GM18909 (cell line): ENCODE results near the gene TAF6L.
"Not testable (repeated sequence)": the region's sequence is repeated elsewhere in the genome, so short reads cannot be mapped to it uniquely, and the experiment has no call there.

Source experiments
- ATAC-seq: cut with Tn5 transposase; IDR thresholded peaks from one replicate; pipeline ENCODE4 v1.9.1; 2021; ENCODE audit warnings: mild to moderate bottlenecking; ENCODE audit not compliant: unreplicated experiment, poor library complexity

TAF6L gene

DNA sequence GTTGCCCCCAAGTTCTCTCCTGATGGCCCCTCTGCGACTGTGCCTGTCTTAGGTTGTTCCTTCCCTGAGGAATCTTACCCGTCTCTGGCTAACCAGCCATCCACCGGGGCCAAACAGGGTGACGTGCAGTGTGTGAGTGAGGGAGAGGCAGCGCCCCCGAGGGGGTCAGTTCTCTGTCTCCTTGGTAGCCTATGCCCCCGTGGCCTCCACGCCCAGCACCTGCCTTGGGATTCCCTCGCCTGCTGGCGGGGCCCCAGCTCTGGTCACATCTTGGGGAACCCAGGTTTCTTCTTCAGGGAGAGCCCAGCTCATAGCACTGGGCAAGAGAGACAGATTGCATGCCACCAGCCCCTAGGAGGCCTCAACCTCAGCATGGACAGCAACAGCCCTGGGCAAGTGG is 28.3 kb downstream of the TAF6L start:
- no peak for ATAC-seq

DNA sequence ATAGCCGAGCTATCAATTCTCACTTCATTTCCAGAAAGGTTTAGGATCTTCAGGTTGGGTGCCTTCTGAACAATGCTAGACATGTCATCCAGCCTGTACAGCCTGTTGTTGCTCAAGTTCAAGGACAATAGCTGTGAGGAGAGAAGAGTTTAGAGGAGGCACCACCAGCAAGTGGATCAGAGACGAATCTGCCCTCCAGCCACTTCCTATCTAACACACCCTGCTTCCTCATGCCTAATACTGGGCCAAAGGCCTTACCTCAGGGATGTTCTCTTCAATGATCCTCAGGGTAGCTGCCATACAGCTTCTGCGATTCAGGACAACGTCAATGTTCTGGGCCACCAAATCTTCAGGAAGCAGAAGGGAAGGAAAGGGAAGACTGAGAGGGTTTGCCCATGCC is 29.9 kb downstream of the TAF6L start:
- ATAC-seq: no peak

DNA sequence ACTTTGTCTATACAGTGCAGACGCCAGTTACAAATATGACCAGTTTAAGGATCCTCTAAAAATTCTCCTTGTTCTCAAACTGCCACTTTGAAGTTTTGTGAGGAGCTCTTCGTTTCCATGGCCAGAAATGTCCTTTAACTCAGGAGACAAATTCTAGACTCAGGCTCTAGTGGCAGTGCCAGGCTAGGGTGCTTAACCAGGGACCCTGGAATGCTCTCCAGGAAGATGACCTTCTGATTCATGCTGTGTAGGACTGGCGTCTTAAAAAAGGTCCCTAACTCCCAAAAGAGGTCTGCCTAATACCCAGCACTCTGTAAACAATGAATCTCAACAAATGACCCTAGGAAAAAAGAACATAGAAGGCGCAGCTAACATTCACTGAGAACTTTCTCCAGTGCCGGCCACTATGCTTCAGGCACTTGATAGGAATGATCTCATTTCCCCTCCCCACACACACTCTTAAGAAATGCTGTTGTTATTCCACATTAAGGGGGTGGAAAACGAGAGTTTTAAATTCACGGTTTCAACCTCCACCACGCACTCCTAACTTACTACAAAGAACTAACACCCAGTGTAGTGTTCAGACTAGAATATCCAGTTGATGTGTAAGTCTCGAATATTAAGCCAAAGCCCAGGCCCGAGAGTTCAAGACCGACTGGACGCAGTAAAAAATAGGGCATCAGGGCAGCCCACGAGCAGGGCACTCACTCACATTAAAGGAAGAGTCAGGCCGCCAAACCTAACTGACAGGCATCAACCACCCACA is 33.3 kb downstream of the TAF6L start:
- peak; percentile 3 for ATAC-seq

DNA sequence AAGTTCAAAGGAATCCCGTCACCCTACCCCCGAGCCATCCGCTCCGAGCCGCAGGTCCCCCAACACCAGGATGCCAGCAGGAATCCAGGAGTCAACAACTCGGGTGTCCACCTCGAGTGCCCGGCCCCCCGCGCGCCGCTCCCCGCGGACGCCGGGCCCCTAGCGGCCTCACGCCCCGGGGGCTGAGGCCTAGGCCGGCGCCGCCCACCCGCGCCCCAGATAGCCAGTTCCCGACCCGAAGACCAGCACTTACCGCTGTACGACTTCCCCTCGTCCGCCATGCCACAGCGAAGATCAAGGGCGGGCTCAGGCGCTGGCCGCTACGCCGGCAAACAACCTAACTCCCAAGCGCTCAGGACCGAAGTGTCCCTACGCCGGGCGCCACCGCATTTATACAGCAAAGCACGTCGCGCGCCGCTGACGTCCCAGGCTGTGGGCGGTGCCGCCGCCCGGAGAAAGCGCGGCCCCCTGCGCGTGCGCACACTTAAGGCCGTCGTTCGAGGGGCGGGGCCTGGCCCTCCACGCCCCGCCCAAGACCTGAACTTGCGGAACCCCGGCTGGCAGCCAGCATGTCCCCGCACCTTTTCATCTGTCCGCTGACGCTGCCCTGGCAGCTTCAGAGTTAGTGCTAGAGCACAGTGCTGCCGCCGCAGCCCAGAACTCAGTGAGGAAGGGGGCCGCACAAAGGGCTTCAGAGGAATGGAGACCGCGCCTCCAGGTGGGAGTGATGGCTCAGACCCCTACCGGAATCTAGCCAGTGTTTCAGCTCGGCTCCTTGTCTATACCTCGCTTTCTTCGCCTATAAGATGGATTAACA is 34.1 kb downstream of the TAF6L start, which contains the start of gene NXF1:
Gene NXF1 (minus strand): TSS at position 365 of the 817 bp plus-strand sequence. CDS start 84 bp downstream, at position 281.
- peak; percentile 83 for ATAC-seq

DNA sequence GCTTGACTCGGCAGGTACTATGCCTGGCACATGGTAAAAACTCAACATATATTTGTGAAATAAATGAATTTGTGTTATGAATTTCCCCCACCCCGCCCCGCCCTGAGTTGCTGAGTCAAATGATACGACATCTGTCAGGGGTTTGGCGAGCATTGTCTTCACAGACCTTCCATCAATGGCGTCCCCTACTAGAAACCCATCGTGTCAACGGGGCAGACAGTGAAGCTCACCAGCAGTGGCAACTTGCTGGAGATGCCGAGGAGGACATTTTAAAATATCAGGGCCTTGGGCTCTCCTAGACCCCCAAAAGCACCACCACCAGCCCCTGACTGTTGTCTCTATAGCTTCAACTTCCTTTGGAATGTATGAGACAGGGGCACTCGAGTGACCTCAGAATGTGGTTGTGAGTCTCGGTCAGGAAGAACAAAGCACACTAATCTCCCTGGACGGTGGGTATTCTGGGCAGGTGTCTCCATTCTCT is 34.8 kb downstream of the TAF6L start:
- no peak for ATAC-seq

DNA sequence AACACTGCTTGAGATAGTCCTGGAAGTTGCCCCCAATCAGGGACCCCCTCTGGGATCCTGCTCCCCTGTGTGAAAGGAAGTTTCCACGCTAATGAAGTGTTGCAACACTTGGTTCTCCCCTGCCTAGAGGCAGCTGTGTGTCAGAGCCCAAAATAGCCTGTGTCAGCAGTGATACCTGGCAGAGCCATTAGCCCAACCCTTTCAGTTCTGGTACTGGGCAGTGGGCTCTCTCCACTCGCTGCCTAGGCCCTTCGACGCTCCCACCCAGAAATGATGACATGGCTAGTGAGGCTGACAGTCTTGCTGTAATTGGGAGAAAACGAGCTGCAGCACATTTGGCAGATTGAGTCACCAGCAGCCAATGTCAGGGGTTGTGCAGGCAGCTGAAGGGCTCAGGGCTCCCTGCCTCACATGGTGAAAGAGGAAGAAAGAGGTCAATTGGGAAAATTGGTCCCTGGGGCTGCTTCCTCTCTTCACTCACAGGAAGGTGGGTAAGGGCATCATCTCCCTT is 35.5 kb downstream of the TAF6L start:
- ATAC-seq: no peak

DNA sequence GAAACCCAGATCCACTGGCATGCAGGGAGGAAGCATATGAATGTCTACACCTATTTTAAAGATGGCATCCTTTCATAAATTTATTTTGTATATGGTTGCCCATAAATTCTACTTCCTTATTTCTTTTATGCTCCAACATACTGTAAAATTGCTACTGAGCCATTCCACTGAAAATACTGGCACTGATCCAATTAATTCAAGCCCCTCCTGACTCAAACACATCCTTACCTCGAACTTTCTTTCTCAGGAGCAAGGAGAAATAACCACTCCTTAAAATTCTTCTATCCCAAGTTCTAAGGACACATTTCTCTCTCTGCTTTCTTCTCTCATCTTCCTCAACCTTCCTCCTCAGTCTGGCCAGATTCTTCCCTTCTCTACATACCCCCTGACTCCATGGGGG is 39.6 kb downstream of the TAF6L start:
- no peak for ATAC-seq

DNA sequence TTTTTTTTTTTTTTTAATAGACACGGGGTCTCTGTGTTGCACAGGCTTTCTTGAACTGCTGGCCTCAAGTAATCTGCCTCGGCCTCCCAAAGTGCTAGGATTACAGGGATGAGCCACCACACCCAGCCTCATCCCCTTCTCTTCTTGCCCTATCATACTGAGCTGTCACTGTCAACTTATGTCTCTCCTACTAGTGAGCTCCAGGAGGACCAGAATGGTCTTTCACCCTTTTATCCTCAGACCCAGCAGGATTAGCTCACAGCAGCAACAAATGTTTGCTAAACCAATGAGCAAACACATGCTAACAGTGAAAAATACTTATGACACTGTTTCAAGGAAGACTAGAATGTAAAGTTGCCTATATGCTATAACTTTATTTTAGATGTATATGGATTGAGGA is 40.5 kb downstream of the TAF6L start:
- ATAC-seq: no peak

DNA sequence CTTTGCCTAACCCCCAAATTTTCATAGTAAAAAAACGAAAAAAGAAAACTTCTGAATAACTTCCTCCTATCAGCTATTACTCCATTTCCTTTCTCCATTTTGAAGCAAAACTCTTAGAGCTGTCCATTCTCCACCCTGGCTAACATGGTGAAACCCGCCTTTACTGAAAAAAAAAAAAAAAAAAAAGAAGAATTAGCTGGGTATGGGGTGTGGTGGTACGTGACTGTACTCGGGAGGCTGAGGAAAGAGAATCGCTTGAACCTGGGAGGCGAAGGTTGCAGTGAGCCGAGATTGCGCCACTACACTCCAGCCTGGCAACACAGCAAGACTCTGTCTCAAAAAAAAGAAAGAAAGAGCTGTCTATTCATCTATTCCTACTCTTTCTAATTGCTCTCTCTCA is 45.4 kb downstream of the TAF6L start:
- no peak for ATAC-seq

DNA sequence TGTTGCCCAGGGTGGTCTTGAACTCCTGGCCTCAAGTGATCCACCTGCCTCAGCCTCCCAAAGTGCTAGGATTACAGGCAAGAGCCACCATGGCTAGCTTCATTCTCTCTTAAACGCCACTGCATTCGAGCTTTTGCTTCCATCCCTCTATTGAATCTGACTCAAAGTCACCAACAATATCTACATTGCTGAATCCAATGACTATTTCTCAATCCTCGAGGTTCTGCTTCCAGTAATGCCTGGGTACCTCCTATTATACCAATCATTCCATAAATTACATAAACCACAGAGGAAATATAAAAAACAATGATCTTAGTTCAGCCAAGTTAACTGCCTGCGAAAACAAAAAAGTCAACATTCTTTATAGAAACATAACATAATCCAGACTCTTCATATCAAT is 45.9 kb downstream of the TAF6L start:
- no peak for ATAC-seq

DNA sequence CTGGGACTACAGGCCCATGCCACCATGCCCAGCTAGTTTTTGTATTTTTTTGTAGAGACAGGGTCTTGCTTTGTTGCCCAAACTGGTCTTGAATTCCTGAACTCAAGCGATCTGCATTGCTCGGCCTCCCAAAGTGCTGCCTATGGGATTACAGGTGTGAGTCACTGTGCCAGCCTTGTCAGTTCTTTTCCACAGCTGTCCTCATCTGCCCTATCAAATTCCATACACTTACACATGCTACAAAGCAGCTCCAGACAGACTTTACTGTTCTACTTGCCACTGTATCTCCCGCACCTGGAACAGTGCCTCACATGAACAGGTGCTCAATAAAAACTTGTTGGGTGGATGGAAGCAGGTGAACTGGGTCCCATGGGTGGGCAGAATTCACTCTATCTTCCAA is 52.5 kb downstream of the TAF6L start:
- no peak for ATAC-seq

DNA sequence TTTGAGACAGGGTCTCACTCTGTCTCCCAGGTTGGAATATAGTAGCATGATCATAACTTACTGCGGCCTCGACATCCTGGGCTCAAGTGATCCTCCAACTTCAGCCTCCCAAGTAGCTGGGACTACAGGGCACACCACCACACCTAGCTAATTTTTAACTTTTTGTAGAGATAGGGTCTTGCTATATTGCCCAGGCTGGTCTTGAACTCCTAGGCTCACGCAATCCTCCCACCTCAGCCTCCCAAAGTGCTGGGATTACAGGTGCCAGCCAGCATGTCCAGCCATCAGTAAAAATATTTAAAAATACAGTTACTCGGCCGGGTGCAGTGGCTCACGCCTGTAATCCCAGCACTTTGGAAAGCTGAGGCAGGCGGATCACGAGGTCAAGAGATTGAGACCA is 56.9 kb downstream of the TAF6L start:
- ATAC-seq: not testable (repeated sequence)

DNA sequence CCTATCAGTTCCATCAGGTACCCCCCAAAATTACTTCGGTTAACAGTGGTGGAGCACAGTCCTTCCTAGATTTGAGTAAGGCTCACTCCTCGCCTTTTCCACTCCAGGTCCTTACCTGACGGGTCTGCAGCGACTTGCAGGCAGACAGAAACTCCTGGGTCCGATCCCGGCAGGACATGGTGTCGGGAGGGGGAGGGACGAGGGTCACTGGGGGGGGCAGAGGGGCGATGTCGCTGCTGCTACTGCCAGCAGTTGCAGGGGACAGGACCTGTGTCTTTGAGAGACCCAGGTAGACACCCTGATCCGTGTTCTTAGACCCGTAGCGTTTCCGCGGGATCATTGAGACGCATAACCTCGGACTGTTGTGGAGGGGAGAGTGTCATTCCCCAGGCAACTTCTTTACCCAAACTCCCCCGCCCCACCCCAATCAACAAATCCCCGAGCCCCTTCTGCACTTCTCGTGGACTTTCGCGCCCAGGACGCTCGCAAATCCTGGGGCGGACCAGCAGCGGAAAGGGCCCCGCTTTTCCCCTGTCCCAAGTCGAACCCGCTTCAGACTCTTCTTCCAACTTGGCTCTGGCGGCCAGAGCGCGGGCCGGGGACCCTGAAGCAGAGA is 59.8 kb downstream of the TAF6L start:
- no peak for ATAC-seq

DNA sequence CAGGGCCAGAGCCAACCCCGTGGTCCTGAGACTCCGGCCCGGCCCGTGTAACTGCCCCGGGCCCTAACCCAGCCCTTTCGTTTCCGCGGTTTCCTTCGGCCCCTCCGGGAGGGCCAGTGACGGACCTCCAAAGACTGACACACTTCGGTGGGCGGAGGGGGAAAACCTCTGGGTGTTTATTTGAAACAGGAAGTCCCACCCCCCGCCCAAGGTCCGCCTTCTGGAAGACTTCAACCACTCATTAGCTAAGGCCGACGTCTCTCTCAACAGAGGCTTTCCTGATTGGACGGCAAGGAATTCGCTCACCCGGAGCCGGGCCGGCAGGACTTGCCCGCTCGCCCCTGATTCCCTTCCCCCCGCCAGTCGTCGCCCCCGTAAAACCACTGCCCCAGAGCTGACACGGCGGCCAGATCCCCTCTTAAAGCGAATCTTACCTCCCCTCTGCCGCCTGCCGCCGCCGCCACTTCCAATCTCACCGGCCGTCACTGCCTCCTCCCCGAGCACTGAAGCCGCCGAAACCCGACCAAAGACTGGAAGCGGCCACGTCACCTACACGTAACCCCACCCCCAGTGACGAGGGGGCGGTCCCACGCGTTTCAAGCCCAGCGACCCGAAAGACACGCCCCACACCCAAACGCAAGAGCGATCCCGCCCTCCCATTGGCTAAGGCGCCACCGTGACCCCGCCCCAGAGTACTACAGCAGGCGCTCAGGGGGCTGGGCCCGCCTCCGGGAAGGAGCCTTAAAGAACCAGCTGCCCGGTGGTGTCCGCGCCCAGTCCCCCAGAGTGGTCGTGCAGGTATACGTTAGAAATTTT is 60.5 kb downstream of the TAF6L start, which contains the start of gene STX5:
Gene STX5 (minus strand): TSS at position 532 of the 816 bp plus-strand sequence. CDS start 808 bp downstream, outside the sequence.
- peak; percentile 86 for ATAC-seq

DNA sequence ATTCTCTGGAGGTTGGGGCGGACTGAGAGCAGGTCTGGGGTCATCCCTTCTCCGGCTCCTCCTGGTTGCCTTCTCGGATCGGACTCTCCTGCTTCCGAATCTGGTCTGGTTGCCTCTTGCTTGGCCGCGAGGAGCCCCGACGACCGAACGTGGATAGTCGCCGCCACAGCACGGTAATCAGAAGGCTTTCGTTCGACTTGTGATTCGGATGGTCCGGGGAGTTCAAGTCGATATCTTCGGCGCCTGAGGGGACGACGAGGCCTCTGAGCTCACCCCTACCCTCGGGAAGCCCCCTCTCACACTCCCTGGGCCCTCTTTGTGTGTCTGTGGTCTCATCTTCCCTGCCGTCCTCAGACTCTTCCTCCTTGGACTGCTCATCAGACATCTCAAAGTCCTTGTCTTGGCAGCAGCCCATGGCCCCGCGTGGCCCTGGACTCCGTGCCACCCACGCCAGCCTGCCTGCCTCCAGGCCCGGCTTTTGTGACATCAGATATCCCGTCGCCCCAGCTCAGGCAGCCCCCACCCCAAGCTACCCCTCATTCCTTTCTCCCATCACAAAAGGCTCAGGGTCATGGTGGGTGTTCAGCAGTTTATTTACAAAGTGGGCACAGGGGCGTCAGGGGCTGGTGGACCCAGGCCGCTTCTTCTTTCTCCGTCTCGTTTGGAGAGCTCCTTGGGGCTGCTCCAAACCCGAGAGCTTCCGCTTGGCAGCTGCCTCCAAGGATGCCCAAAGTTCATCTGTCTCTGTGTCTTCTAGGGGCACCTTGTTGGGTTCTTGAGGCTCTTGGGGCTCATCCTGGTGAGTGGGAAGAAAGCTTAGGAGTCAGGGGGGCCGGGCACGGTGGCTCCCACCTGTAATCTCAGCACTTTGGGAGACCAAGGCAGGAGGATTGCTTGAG is 61.4 kb downstream of the TAF6L start, which contains the start of gene TEX54:
Gene TEX54 (minus strand): TSS at position 506 of the 899 bp plus-strand sequence.
- peak; percentile 16 for ATAC-seq

DNA sequence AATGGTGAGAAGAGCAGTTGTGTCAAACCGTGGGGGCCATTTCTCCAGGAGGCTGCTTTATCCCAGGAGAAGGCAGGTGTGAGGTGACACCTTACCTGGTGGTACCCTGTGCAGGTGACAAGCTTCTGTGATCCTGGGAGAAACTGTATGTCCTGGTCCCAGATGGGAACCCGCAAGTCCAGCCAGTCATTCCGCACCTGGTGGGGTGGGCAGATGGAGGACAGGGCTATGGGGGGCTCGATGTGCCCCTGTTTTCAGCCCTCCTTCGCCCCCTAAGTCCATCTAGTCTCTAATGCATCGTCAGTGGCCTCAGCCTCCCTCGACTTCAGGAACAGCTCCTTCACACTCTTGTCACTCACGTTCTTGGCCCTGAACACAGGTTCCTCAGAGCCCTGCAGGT is 64.1 kb downstream of the TAF6L start:
- ATAC-seq: no peak
